ENCODE results near the gene PLPP7.
"Not testable (repeated sequence)": the region's sequence is repeated elsewhere in the genome, so short reads cannot be mapped to it uniquely, and the experiment has no call there.

PLPP7 gene

GRCh38 chr9:131270171-131271015, 19.1 kb upstream of the PLPP7 start:
- DNase-seq: peak; percentile 87

- DNase-seq: not testable (repeated sequence)
Observed at GRCh38 chr9:131271016-131271273, 18.6 kb upstream of the PLPP7 start.

- peak; percentile 33 for DNase-seq
Observed at GRCh38 chr9:131271506-131271931, 18.0 kb upstream of the PLPP7 start.

GRCh38 chr9:131272212-131272611, 17.3 kb upstream of the PLPP7 start:
- DNase-seq: peak; percentile 22

- peak; percentile 71 for DNase-seq
Observed at GRCh38 chr9:131273146-131273855, 16.2 kb upstream of the PLPP7 start.

GRCh38 chr9:131273856-131274673, 15.5 kb upstream of the PLPP7 start:
- DNase-seq: peak; percentile 69

- DNase-seq: peak; percentile 79
Observed at GRCh38 chr9:131274674-131275331, 14.7 kb upstream of the PLPP7 start.

GRCh38 chr9:131275332-131276093, 14.0 kb upstream of the PLPP7 start:
- peak; percentile 85 for DNase-seq

GRCh38 chr9:131276094-131276888, 13.2 kb upstream of the PLPP7 start, which contains the start of gene FAM78A:
FAM78A (minus strand) TSS chr9:131276510; CDS start chr9:131276179, 331 bp downstream.
- DNase-seq: peak; percentile 70

GRCh38 chr9:131276891-131277286, 12.6 kb upstream of the PLPP7 start:
- DNase-seq: peak; percentile 62

GRCh38 chr9:131277287-131277909, 12.1 kb upstream of the PLPP7 start:
- DNase-seq: peak; percentile 54

- peak; percentile 93 for DNase-seq
Observed at GRCh38 chr9:131277910-131278701, 11.4 kb upstream of the PLPP7 start.

- peak; percentile 58 for DNase-seq
Observed at GRCh38 chr9:131278702-131279111, 10.8 kb upstream of the PLPP7 start.

- no peak for DNase-seq
Observed at GRCh38 chr9:131279196-131279862, 10.2 kb upstream of the PLPP7 start.

- DNase-seq: no peak
Observed at GRCh38 chr9:131279863-131280570, 9.5 kb upstream of the PLPP7 start.

GRCh38 chr9:131280660-131281059, 8.9 kb upstream of the PLPP7 start:
- no peak for DNase-seq

GRCh38 chr9:131281119-131281965, 8.2 kb upstream of the PLPP7 start:
- no peak for DNase-seq

GRCh38 chr9:131282175-131282574, 7.3 kb upstream of the PLPP7 start:
- no peak for DNase-seq
